Measurements from ENCODE around the gene LAMTOR4. TPM values are rescaled to one million over a fixed set of nuclear protein-coding genes. Genes with fewer than 3 reads are reported as not detected.
"Not testable (repeated sequence)": the region's sequence is repeated elsewhere in the genome, so short reads cannot be mapped to it uniquely, and the experiment has no call there.

The LAMTOR4 gene
- total RNA-seq, 4 donors from 2014 or later, result 117 to 184 (median 152) TPM

- TF ChIP-seq POLR2AphosphoS5 (IDR thresholded peaks at IDR 0.05), result no peak
- TF ChIP-seq CTCF (IDR thresholded peaks at IDR 0.05), result no peak
- no peak for TF ChIP-seq EP300 (IDR thresholded peaks at IDR 0.05)
- TF ChIP-seq POLR2A (IDR thresholded peaks at IDR 0.05; ENCODE audit: low read depth), result no peak
Observed at GRCh38 chr7:100177045-100178001, 28.6 kb downstream of the LAMTOR4 start, which contains the start of the genes GPC2 and STAG3. GPC2 (minus strand) TSS chr7:100177381; CDS start chr7:100177199, 182 bp downstream. STAG3 (plus strand) TSS chr7:100177918; CDS start chr7:100180557, 2,639 bp downstream.

GRCh38 chr7:100180084-100180483, 31.4 kb downstream of the LAMTOR4 start:
- H3K4me3 ChIP-seq; DNase-seq (ENCODE audit: extremely low spot score); intact Hi-C loops (cut with DNase I); H3K27me3 ChIP-seq; H3K27ac ChIP-seq (replicated peaks in 1 of 4); H3K36me3 ChIP-seq; H3K9me3 ChIP-seq: not testable (repeated sequence)
- 86% methylated on average over 3 of the region's 3 CpGs for whole genome bisulfite sequencing
- H3K4me1 ChIP-seq, result peaks cover 16 to 23% (median 17%) of the 10 kb centered on the region in 4 donors

More at GRCh38 chr7:100177045-100178001, 28.6 kb downstream of the LAMTOR4 start, which contains the start of the genes GPC2 and STAG3:
- H3K4me1 ChIP-seq, result peaks cover 16 to 23% (median 17%) of the 10 kb centered on the region in 4 donors
- 2% methylated on average over 34 of the region's 78 CpGs for WGBS
- intact Hi-C loops (cut with DNase I), result no loop called here
- peak within 1 kb of the TSS in 3 of 4 donors; percentile 29 to 59 (median 49) for H3K27ac ChIP-seq (replicated peaks in 1 of 4)
- DNase-seq (ENCODE audit: extremely low spot score), result peak; percentile 98
- H3K9me3 ChIP-seq, result no peaks in the 10 kb centered on the region
- peaks cover 0 to 4% (median 0%) of the 10 kb centered on the region in 4 donors for H3K27me3 ChIP-seq
- H3K36me3 ChIP-seq, result no peaks in the 10 kb centered on the region
- peak within 1 kb of the TSS; percentile 45 to 59 (median 51) for H3K4me3 ChIP-seq

GRCh38 chr7:100182616-100183015, 33.9 kb downstream of the LAMTOR4 start:
- intact Hi-C loops (cut with DNase I); DNase-seq (ENCODE audit: extremely low spot score); H3K4me1 ChIP-seq; H3K27me3 ChIP-seq; H3K36me3 ChIP-seq; H3K27ac ChIP-seq (replicated peaks in 1 of 4); H3K4me3 ChIP-seq; H3K9me3 ChIP-seq: not testable (repeated sequence)
- WGBS, result 86% methylated on average over 6 of the region's 6 CpGs

- H3K4me3 ChIP-seq; intact Hi-C loops (cut with DNase I); DNase-seq (ENCODE audit: extremely low spot score); H3K4me1 ChIP-seq; H3K36me3 ChIP-seq; H3K27me3 ChIP-seq; H3K9me3 ChIP-seq; H3K27ac ChIP-seq (replicated peaks in 1 of 4): not testable (repeated sequence)
- WGBS, result 84% methylated on average over 6 of the region's 6 CpGs
Observed at GRCh38 chr7:100183090-100183489, 34.4 kb downstream of the LAMTOR4 start.

GRCh38 chr7:100185726-100186125, 37.0 kb downstream of the LAMTOR4 start:
- H3K4me3 ChIP-seq, result no peak overlapping the region
- no peak for DNase-seq (ENCODE audit: extremely low spot score)
- no peaks in the 10 kb centered on the region for H3K9me3 ChIP-seq
- no peaks in the 10 kb centered on the region for H3K36me3 ChIP-seq
- no peaks in the 10 kb centered on the region for H3K27me3 ChIP-seq
- no peak for TF ChIP-seq EP300 (IDR thresholded peaks at IDR 0.05)
- no peak for TF ChIP-seq POLR2AphosphoS5 (IDR thresholded peaks at IDR 0.05)
- TF ChIP-seq CTCF (IDR thresholded peaks at IDR 0.05), result no peak
- TF ChIP-seq POLR2A (IDR thresholded peaks at IDR 0.05; ENCODE audit: low read depth), result no peak
- no peak overlapping the region for H3K27ac ChIP-seq (replicated peaks in 1 of 4)
- intact Hi-C loops (cut with DNase I), result no loop called here
- 80% methylated on average over 2 of the region's 2 CpGs for WGBS
- H3K4me1 ChIP-seq, result no peaks in the 10 kb centered on the region

GRCh38 chr7:100189061-100189460, 40.3 kb downstream of the LAMTOR4 start:
- no peak overlapping the region for H3K27ac ChIP-seq (replicated peaks in 1 of 4)
- H3K36me3 ChIP-seq, result no peaks in the 10 kb centered on the region
- 67% methylated on average over 3 of the region's 3 CpGs for WGBS
- no peaks in the 10 kb centered on the region for H3K9me3 ChIP-seq
- no peak for TF ChIP-seq POLR2AphosphoS5 (IDR thresholded peaks at IDR 0.05)
- no peak for TF ChIP-seq POLR2A (IDR thresholded peaks at IDR 0.05; ENCODE audit: low read depth)
- no peak for TF ChIP-seq EP300 (IDR thresholded peaks at IDR 0.05)
- no peak for TF ChIP-seq CTCF (IDR thresholded peaks at IDR 0.05)
- H3K4me3 ChIP-seq, result no peak overlapping the region
- DNase-seq (ENCODE audit: extremely low spot score), result no peak
- intact Hi-C loops (cut with DNase I), result no loop called here
- no peaks in the 10 kb centered on the region for H3K4me1 ChIP-seq
- H3K27me3 ChIP-seq, result no peaks in the 10 kb centered on the region

Data from esophagus muscularis mucosa (tissue), 4 donors.